ENCODE data around the gene PPP1R3C. TPM values are rescaled to one million over a fixed set of nuclear protein-coding genes. Genes with fewer than 3 reads are reported as not detected.

The PPP1R3C gene
- total and polyA plus RNA-seq, 2 donors from 2014 or later = 13.6 to 20.3 TPM

GRCh38 chr10:91668913-91669312, 36.0 kb upstream of the PPP1R3C start:
- H3K27me3 ChIP-seq (ENCODE audit: control insufficient read depth, insufficient read depth, low read length) = no peaks in the 10 kb centered on the region
- intact Hi-C loops (cut with DNase I) = no loop called here
- no peak overlapping the region for H3K9ac ChIP-seq (ENCODE audit: low read length in 3 of 3)
- TF ChIP-seq, protein P1, sequence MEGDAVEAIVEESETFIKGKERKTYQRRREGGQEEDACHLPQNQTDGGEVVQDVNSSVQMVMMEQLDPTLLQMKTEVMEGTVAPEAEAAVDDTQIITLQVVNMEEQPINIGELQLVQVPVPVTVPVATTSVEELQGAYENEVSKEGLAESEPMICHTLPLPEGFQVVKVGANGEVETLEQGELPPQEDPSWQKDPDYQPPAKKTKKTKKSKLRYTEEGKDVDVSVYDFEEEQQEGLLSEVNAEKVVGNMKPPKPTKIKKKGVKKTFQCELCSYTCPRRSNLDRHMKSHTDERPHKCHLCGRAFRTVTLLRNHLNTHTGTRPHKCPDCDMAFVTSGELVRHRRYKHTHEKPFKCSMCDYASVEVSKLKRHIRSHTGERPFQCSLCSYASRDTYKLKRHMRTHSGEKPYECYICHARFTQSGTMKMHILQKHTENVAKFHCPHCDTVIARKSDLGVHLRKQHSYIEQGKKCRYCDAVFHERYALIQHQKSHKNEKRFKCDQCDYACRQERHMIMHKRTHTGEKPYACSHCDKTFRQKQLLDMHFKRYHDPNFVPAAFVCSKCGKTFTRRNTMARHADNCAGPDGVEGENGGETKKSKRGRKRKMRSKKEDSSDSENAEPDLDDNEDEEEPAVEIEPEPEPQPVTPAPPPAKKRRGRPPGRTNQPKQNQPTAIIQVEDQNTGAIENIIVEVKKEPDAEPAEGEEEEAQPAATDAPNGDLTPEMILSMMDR (IDR thresholded peaks at IDR 0.05; ENCODE audit: borderline replicate concordance, extremely low read depth, insufficient read depth) = no peak
- no peak for FAIRE-seq
- no peak for DNase-seq
- no peaks in the 10 kb centered on the region for H3K4me1 ChIP-seq (ENCODE audit: control insufficient read depth in 2 of 3, insufficient read depth in 2 of 3, low read depth in 1 of 3, low read length in 3 of 3)
- no peak overlapping the region for H3K4me3 ChIP-seq (ENCODE audit: low read length in 3 of 3)
- no peaks in the 10 kb centered on the region for H3K36me3 ChIP-seq (ENCODE audit: control insufficient read depth in 2 of 3, insufficient read depth in 3 of 3, low read length in 3 of 3)
- no peak overlapping the region for H3K27ac ChIP-seq (ENCODE audit: low read depth in 2 of 2, low read length in 2 of 2)
- H3K9me3 ChIP-seq (ENCODE audit: control insufficient read depth in 2 of 3, insufficient read depth in 1 of 3, low read length in 3 of 3) = no peaks in the 10 kb centered on the region

GRCh38 chr10:91665842-91666241, 33.0 kb upstream of the PPP1R3C start:
- intact Hi-C loops (cut with DNase I) = no loop called here
- H3K36me3 ChIP-seq (ENCODE audit: control insufficient read depth in 2 of 3, insufficient read depth in 3 of 3, low read length in 3 of 3) = no peaks in the 10 kb centered on the region
- DNase-seq = no peak
- FAIRE-seq = no peak
- H3K27me3 ChIP-seq (ENCODE audit: control insufficient read depth, insufficient read depth, low read length) = no peaks in the 10 kb centered on the region
- H3K4me1 ChIP-seq (ENCODE audit: control insufficient read depth in 2 of 3, insufficient read depth in 2 of 3, low read depth in 1 of 3, low read length in 3 of 3) = no peaks in the 10 kb centered on the region
- TF ChIP-seq, protein P1 (IDR thresholded peaks at IDR 0.05; ENCODE audit: borderline replicate concordance, extremely low read depth, insufficient read depth) = no peak
- no peaks in the 10 kb centered on the region for H3K9me3 ChIP-seq (ENCODE audit: control insufficient read depth in 2 of 3, insufficient read depth in 1 of 3, low read length in 3 of 3)
- no peak overlapping the region for H3K4me3 ChIP-seq (ENCODE audit: low read length in 3 of 3)
- no peak overlapping the region for H3K9ac ChIP-seq (ENCODE audit: low read length in 3 of 3)
- no peak overlapping the region for H3K27ac ChIP-seq (ENCODE audit: low read depth in 2 of 2, low read length in 2 of 2)

DNA sequence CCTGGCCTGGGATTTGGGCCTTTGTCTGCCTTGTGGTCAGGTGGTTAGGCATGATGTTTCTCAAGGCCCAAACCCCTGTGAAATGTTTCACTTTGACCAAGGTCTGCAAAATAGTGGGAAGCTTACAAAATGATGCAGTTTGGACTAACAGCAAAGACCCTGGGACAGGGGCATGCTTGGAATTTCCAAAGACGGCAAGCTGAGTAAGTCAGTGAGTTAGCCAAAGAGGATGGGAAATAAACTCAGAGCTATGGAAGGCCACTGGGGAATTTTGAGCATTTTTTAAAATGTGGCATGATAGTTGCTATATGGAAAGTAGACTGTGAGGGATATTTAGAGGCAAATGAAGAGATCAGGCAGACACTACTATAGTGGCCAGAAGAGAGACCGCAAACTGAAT, 31.6 kb upstream of the PPP1R3C start:
- no peak for DNase-seq
- TF ChIP-seq, protein P1 (IDR thresholded peaks at IDR 0.05; ENCODE audit: borderline replicate concordance, extremely low read depth, insufficient read depth) = no peak
- no peak overlapping the region for H3K9ac ChIP-seq (ENCODE audit: low read length in 3 of 3)
- H3K9me3 ChIP-seq (ENCODE audit: control insufficient read depth in 2 of 3, insufficient read depth in 1 of 3, low read length in 3 of 3) = no peaks in the 10 kb centered on the region
- intact Hi-C loops (cut with DNase I) = no loop called here
- H3K4me3 ChIP-seq (ENCODE audit: low read length in 3 of 3) = no peak overlapping the region
- no peak for FAIRE-seq
- H3K27me3 ChIP-seq (ENCODE audit: control insufficient read depth, insufficient read depth, low read length) = no peaks in the 10 kb centered on the region
- H3K4me1 ChIP-seq (ENCODE audit: control insufficient read depth in 2 of 3, insufficient read depth in 2 of 3, low read depth in 1 of 3, low read length in 3 of 3) = no peaks in the 10 kb centered on the region
- no peak overlapping the region for H3K27ac ChIP-seq (ENCODE audit: low read depth in 2 of 2, low read length in 2 of 2)
- H3K36me3 ChIP-seq (ENCODE audit: control insufficient read depth in 2 of 3, insufficient read depth in 3 of 3, low read length in 3 of 3) = no peaks in the 10 kb centered on the region

- Histone ChIP-seq H3K27ac (ENCODE audit: low read depth in 2 of 2, low read length in 2 of 2) (no peak overlapping the region), H3K36me3 (ENCODE audit: control insufficient read depth in 2 of 3, insufficient read depth in 3 of 3, low read length in 3 of 3) (no peaks in the 10 kb centered on the region), H3K4me1 (ENCODE audit: control insufficient read depth in 2 of 3, insufficient read depth in 2 of 3, low read depth in 1 of 3, low read length in 3 of 3) (no peaks in the 10 kb centered on the region), H3K9me3 (ENCODE audit: control insufficient read depth in 2 of 3, insufficient read depth in 1 of 3, low read length in 3 of 3) (peaks cover 0 to 2% (median 0%) of the 10 kb centered on the region in 3 donors), H3K27me3 (ENCODE audit: control insufficient read depth, insufficient read depth, low read length) (no peaks in the 10 kb centered on the region), H3K4me3 (ENCODE audit: low read length in 3 of 3) (no peak overlapping the region), H3K9ac (ENCODE audit: low read length in 3 of 3) (no peak overlapping the region)
- no peak for DNase-seq
- intact Hi-C loops (cut with DNase I) = no loop called here
- no peak for FAIRE-seq
- TF ChIP-seq, protein P1 (IDR thresholded peaks at IDR 0.05; ENCODE audit: borderline replicate concordance, extremely low read depth, insufficient read depth) = no peak
Measured at GRCh38 chr10:91662993-91663392, 30.1 kb upstream of the PPP1R3C start.

Data from kidney (tissue), 14 donors.